MM.1S (cell line): ENCODE measurements around the gene UTP20.
A peak's percentile ranks its signal among the peaks of the same experiment; 100 is the strongest.
"Not testable (repeated sequence)": the region's sequence is repeated elsewhere in the genome, so short reads cannot be mapped to it uniquely, and the experiment has no call there.

Experiments
- DNase-seq: peaks from one replicate; pipeline ENCODE4 v3.0.0-alpha.2; 2015
- H2AFZ ChIP-seq: fragments of 300-600 bp; sonication (generic); 2 replicates; pipeline ENCODE4 v1.6.0; 2016; ENCODE audit warnings: antibody characterized with exemption, low read length
- H3F3A ChIP-seq: fragments of 300-600 bp; sonication (generic); 2 replicates; pipeline ENCODE4 v1.6.1; 2016; ENCODE audit warnings: mild to moderate bottlenecking, antibody characterized with exemption, low read length, moderate library complexity, mixed read lengths; ENCODE audit not compliant: insufficient read depth
- H3K27ac ChIP-seq: fragments of 300-600 bp; sonication (generic); 2 replicates; pipeline ENCODE4 v1.5.1; 2016; ENCODE audit warnings: mild to moderate bottlenecking, low read length
- H3K27me3 ChIP-seq: fragments of 300-600 bp; sonication (generic); replicated peaks from 2 replicates; pipeline ENCODE4 v1.6.0; 2016; ENCODE audit warnings: low read length; ENCODE audit not compliant: insufficient read depth
- H3K36me3 ChIP-seq: fragments of 300-600 bp; sonication (generic); replicated peaks from 2 replicates; pipeline ENCODE4 v1.6.1; 2016; ENCODE audit warnings: mild to moderate bottlenecking, low read length, mixed read lengths; ENCODE audit not compliant: insufficient read depth
- H3K4me1 ChIP-seq: fragments of 300-600 bp; sonication (generic); 2 replicates; pipeline ENCODE4 v1.6.1; 2016; ENCODE audit warnings: low read length, mixed read lengths
- H3K4me2 ChIP-seq: fragments of 300-600 bp; sonication (generic); 2 replicates; pipeline ENCODE4 v1.6.0; 2016; ENCODE audit warnings: low read depth, low read length
- H3K4me3 ChIP-seq: fragments of 300-600 bp; sonication (generic); 2 replicates; pipeline ENCODE4 v1.5.1; 2016; ENCODE audit warnings: low read length, mixed read lengths
- H3K79me2 ChIP-seq: fragments of 300-600 bp; sonication (generic); 2 replicates; pipeline ENCODE4 v1.6.1; 2016; ENCODE audit warnings: mixed run types, low read length, mixed read lengths
- H3K9ac ChIP-seq: fragments of 300-600 bp; sonication (generic); 2 replicates; pipeline ENCODE4 v1.6.1; 2016; ENCODE audit warnings: low read length, mixed read lengths
- H3K9me2 ChIP-seq: fragments of 300-600 bp; sonication (generic); replicated peaks from 2 replicates; pipeline ENCODE4 v1.6.1; 2016; ENCODE audit warnings: mild to moderate bottlenecking, low read length, mixed read lengths; ENCODE audit not compliant: insufficient read depth
- H3K9me3 ChIP-seq: fragments of 300-600 bp; sonication (generic); replicated peaks from 2 replicates; pipeline ENCODE4 v1.6.1; 2016; ENCODE audit warnings: mild to moderate bottlenecking, low read length, mixed read lengths; ENCODE audit not compliant: insufficient read depth
- H4K20me1 ChIP-seq: fragments of 300-600 bp; sonication (generic); 2 replicates; pipeline ENCODE4 v1.6.1; 2016; ENCODE audit warnings: mild to moderate bottlenecking, low read length, moderate library complexity, mixed read lengths; ENCODE audit not compliant: insufficient read depth
- EZH2 ChIP-seq: fragments of 300-600 bp; sonication (generic); optimal IDR thresholded peaks from 2 replicates; pipeline ENCODE3; 2017; ENCODE audit warnings: low read depth, mild to moderate bottlenecking, antibody characterized with exemption, low read length, mixed read lengths
- EZH2phosphoT487 ChIP-seq: fragments of 300-600 bp; sonication (generic); IDR thresholded peaks from 2 replicates; pipeline ENCODE4 v1.6.1; 2018; ENCODE audit warnings: antibody characterized with exemption, low read length
- TF ChIP-seq, protein P1 (sequence below): fragments of 300-600 bp; sonication (generic); IDR thresholded peaks from 2 replicates; pipeline ENCODE4 v1.5.1; 2016; ENCODE audit warnings: antibody characterized with exemption, low read length, mixed read lengths

UTP20 gene

GRCh38 chr12:101414533-101415119 lies 134.7 kb downstream of the UTP20 start:
- Histone ChIP-seq H3K9ac (no peak overlapping the region), H3K9me3 (no peaks in the 10 kb centered on the region), H3F3A (no peaks in the 10 kb centered on the region), H3K4me3 (no peak overlapping the region), H2AFZ (no peak overlapping the region), H3K79me2 (no peaks in the 10 kb centered on the region), H3K36me3 (no peaks in the 10 kb centered on the region), H4K20me1 (no peaks in the 10 kb centered on the region), H3K9me2 (no peaks in the 10 kb centered on the region), H3K4me1 (no peaks in the 10 kb centered on the region), H3K4me2 (no peak overlapping the region), H3K27me3 (no peaks in the 10 kb centered on the region), H3K27ac (no peak overlapping the region)
- peak; percentile 75 for DNase-seq
- TF ChIP-seq EZH2phosphoT487 (no peak), EZH2 (no peak)
- TF ChIP-seq, protein P1, sequence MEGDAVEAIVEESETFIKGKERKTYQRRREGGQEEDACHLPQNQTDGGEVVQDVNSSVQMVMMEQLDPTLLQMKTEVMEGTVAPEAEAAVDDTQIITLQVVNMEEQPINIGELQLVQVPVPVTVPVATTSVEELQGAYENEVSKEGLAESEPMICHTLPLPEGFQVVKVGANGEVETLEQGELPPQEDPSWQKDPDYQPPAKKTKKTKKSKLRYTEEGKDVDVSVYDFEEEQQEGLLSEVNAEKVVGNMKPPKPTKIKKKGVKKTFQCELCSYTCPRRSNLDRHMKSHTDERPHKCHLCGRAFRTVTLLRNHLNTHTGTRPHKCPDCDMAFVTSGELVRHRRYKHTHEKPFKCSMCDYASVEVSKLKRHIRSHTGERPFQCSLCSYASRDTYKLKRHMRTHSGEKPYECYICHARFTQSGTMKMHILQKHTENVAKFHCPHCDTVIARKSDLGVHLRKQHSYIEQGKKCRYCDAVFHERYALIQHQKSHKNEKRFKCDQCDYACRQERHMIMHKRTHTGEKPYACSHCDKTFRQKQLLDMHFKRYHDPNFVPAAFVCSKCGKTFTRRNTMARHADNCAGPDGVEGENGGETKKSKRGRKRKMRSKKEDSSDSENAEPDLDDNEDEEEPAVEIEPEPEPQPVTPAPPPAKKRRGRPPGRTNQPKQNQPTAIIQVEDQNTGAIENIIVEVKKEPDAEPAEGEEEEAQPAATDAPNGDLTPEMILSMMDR, result peak; percentile 64

- H3F3A ChIP-seq, result no peaks in the 10 kb centered on the region
- no peak for TF ChIP-seq EZH2phosphoT487
- TF ChIP-seq, protein P1, result no peak
- TF ChIP-seq EZH2, result no peak
Measured at GRCh38 chr12:101415228-101415627, 135.3 kb downstream of the UTP20 start.

GRCh38 chr12:101422066-101422465 lies 142.2 kb downstream of the UTP20 start:
- H4K20me1 ChIP-seq, H3K79me2 ChIP-seq, H3K9ac ChIP-seq, H3K9me3 ChIP-seq, H3K27ac ChIP-seq, H3K4me3 ChIP-seq, DNase-seq, H3K4me1 ChIP-seq, H2AFZ ChIP-seq, H3F3A ChIP-seq, H3K9me2 ChIP-seq, H3K4me2 ChIP-seq, H3K36me3 ChIP-seq, H3K27me3 ChIP-seq: not testable (repeated sequence)

More at GRCh38 chr12:101415228-101415627, 135.3 kb downstream of the UTP20 start:
- Histone ChIP-seq H3K36me3 (no peaks in the 10 kb centered on the region), H3K9me3 (no peaks in the 10 kb centered on the region), H3K9me2 (no peaks in the 10 kb centered on the region), H2AFZ (no peak overlapping the region), H4K20me1 (no peaks in the 10 kb centered on the region), H3K27me3 (no peaks in the 10 kb centered on the region), H3K9ac (no peak overlapping the region), H3K4me3 (no peak overlapping the region), H3K4me2 (no peak overlapping the region), H3K4me1 (no peaks in the 10 kb centered on the region), H3K79me2 (no peaks in the 10 kb centered on the region), H3K27ac (no peak overlapping the region)
- no peak for DNase-seq

DNA sequence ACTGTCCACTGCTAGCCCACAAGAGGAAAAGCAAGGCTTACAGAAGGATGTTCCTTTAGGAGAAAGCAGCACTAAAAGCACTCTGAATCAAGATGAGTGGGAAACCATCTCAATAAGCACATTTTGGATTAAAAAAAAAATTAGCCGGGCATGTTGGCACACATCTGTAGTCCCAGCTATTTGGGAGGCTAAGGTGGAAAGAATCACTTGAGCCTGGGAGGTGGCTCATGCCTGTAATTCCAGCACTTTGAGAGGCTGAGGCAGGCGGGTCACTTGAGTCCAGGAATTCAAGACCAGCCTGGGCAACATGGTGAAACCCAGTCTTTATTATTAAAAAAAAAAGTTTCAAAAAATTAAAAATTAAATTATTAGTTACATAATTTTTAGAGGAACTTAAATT lies 144.7 kb downstream of the UTP20 start:
- Histone ChIP-seq H3K4me1 (no peaks in the 10 kb centered on the region), H2AFZ (no peak overlapping the region), H3F3A (no peaks in the 10 kb centered on the region), H3K36me3 (no peaks in the 10 kb centered on the region), H3K9me3 (no peaks in the 10 kb centered on the region), H3K27me3 (no peaks in the 10 kb centered on the region), H3K9me2 (no peaks in the 10 kb centered on the region), H3K79me2 (no peaks in the 10 kb centered on the region), H3K27ac (no peak overlapping the region), H3K4me3 (no peak overlapping the region), H4K20me1 (no peaks in the 10 kb centered on the region), H3K4me2 (no peak overlapping the region), H3K9ac (no peak overlapping the region)
- no peak for DNase-seq
- TF ChIP-seq, protein P1, result no peak
- no peak for TF ChIP-seq EZH2phosphoT487
- no peak for TF ChIP-seq EZH2
